Omental fat pad (tissue), 4 donors: Measurements from ENCODE around the gene TMEM38A. TPM values are rescaled to one million over a fixed set of nuclear protein-coding genes. Genes with fewer than 3 reads are reported as not detected.

Experiments
- ATAC-seq: fragments of 150-250 bp; one replicate; pipeline ENCODE4 v1.9.1; 2016; ENCODE audit warnings: mild to moderate bottlenecking, moderate library complexity; ENCODE audit not compliant: low FRiP score
- DNase-seq: peaks from one replicate; pipeline ENCODE4 v3.0.0-alpha.2; 2019; ENCODE audit warnings: low spot score
- CTCF ChIP-seq, 3 donors: fragments of 450-650 bp; IDR thresholded peaks; one replicate each; pipeline ENCODE4 v1.5.1; 2016 to 2017; ENCODE audit warnings: antibody characterized with exemption in 3 of 3, mild to moderate bottlenecking in 3 of 3, moderate library complexity in 2 of 3
- total RNA-seq, 4 donors: library from RNA; depleted of rRNA; stranded (reverse); fragments of >200 nt; gene quantifications; one replicate each; pipeline ENCODE4 v1.1.0, GENCODE V29; 2016

The TMEM38A gene
- total RNA-seq, 4 donors from 2014 or later = 1.4 to 7.6 (median 1.9) TPM

DNA sequence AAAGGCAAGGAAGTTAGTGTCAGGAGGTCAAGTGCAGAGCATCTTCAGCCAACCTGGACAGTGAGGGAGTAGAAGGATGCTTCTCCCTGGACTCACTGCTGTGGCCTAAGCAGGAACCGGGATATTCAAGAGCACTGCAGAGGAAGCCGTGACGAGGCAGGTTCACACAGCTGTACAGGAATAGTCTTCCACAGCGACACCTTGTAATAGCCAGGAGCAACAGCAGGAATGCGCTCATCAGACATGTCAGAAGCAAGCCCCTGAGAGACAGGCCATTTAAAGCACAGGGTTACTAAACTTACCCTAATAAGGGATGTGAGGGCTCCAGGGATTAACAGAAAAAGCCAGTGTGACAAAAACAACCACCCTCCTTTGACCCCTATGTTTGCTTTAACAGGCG, 29.5 kb upstream of the TMEM38A start:
- no peak for TF ChIP-seq CTCF (IDR thresholded peaks at IDR 0.05)
- ATAC-seq (no peak), DNase-seq (no peak)

- TF ChIP-seq CTCF (IDR thresholded peaks at IDR 0.05) = no peak
- DNase-seq (no peak), ATAC-seq (no peak)
Observed at GRCh38 chr19:16637535-16637934, 23.4 kb upstream of the TMEM38A start.

- no peak for TF ChIP-seq CTCF (IDR thresholded peaks at IDR 0.05)
- no peak for ATAC-seq
- no peak for DNase-seq
Observed at GRCh38 chr19:16638666-16639065, 22.3 kb upstream of the TMEM38A start.

DNA sequence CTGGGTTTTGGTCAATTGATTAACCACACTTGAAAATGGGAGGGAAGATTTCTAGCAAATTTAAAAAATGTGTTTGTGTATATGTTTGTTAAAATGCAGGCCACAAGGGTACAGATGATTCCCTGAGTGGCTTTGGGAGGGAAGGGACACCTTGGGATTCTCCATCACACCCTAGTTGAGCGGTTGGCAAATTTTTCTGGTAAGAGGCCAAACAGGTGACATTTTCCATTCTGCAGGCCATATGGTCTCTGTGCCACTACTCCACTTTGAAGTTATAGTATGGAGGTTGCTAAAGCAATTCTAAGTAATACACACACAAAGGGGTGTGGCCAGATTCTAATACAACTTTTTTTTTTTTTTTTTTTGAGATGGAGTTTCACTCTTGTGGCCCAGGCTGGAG, 20.0 kb upstream of the TMEM38A start:
- TF ChIP-seq CTCF (IDR thresholded peaks at IDR 0.05) = no peak
- ATAC-seq (no peak), DNase-seq (no peak)

DNA sequence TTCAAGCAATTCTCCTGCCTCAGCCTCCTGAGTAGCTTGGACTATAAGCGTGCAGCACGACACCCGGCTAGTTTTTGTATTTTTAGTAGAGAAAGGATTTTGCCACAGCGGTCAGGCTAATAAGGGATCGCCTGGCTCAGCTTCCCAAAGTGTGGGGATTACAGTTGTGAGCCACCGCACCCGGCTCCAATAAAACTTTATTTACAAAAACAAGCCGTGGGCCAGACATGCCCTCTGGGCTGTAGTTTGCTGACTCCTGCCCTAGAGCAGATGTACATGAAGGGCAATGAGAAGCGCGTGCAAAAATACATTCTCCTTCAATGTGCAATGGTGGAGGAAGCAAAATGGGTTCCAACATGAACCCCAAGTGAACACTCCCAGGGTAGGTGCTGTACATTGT, 19.2 kb upstream of the TMEM38A start:
- DNase-seq (no peak), ATAC-seq (no peak)
- TF ChIP-seq CTCF (IDR thresholded peaks at IDR 0.05) = no peak

GRCh38 chr19:16645140-16645539, 15.8 kb upstream of the TMEM38A start:
- ATAC-seq = no peak
- TF ChIP-seq CTCF (IDR thresholded peaks at IDR 0.05) = no peak
- no peak for DNase-seq

GRCh38 chr19:16649734-16650133, 11.2 kb upstream of the TMEM38A start:
- TF ChIP-seq CTCF (IDR thresholded peaks at IDR 0.05) = no peak
- DNase-seq (no peak), ATAC-seq (no peak)
